HG03565 (cell line): Measurements from ENCODE around the gene FPR3.
"Not testable (repeated sequence)": the region's sequence is repeated elsewhere in the genome, so short reads cannot be mapped to it uniquely, and the experiment has no call there.

ENCODE experiments used
- ATAC-seq: cut with Tn5 transposase; IDR thresholded peaks from one replicate; pipeline ENCODE4 v1.9.1; 2021; ENCODE audit warnings: mild to moderate bottlenecking, moderate library complexity; ENCODE audit not compliant: unreplicated experiment

The FPR3 gene, protein sequence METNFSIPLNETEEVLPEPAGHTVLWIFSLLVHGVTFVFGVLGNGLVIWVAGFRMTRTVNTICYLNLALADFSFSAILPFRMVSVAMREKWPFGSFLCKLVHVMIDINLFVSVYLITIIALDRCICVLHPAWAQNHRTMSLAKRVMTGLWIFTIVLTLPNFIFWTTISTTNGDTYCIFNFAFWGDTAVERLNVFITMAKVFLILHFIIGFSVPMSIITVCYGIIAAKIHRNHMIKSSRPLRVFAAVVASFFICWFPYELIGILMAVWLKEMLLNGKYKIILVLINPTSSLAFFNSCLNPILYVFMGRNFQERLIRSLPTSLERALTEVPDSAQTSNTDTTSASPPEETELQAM

DNA sequence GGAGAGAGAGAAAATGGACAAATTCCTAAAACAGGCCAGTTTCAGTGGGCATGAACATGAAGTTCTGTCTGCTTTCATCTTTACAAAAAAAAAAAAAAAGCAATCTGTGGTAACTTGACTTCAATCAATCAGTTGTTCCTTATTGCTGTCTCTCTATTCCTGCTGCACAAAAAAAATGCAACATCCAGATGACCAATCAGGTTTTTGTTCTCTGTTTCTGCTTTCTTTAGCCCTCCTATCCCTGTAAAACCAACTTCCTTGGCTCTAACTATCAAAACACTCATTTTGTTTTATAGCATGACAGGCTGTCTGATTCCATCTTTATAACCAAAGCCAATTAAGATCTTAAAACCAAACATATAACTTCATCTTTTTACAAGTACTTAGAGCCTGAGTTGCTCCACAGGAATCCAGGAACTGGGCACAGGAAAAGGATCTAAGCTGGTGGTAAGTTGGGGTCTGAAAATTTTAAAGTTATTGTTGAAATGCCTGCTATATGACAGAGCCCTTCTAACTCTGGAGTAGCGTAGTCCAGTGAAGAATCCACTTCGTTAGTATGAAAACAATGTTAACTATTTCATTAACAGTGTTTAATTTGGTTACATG lies at the start of gene FPR3:
Gene FPR3, plus strand, starts transcription at position 273 of the 606 bp plus-strand sequence. CDS start 28,592 bp downstream, outside the sequence.
- no peak for ATAC-seq

DNA sequence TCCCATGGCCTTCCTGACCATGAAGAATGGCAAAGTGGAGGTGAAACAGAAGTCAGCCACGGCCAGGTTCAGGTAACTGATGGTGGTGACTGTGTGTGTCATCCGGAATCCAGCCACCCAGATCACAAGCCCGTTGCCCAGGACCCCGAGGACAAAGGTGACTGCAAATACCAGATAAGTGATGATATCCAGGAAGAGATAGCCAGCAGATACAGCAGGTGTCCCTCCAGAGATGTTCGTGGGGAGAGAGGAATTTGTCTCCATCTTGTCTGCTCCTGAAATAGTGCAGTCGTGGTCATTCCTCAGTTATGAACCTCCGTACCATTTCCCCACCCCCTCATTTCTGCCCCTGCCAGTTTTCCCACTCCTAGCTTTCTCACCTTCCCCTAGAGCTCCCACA lies 48.2 kb upstream of the FPR3 start:
- ATAC-seq: no peak

DNA sequence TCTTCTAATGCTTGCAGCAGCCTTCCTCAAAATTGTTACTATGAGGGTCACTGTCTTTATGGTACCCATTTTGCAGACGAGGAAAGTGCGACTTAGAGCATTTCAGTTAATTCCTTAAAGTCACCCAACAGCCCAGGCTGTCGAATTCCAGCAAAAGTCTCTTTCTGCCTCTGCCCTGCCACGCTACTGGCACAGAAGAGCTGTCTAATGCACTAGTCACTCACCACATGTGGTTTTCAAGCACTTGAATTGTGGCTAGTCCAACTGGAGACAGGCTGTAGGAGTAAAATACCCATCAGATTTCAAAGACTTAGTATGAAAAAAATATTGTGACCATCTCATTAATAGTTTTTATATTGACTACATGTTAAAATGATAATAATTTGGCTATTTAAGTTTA lies 45.0 kb upstream of the FPR3 start:
- no peak for ATAC-seq

DNA sequence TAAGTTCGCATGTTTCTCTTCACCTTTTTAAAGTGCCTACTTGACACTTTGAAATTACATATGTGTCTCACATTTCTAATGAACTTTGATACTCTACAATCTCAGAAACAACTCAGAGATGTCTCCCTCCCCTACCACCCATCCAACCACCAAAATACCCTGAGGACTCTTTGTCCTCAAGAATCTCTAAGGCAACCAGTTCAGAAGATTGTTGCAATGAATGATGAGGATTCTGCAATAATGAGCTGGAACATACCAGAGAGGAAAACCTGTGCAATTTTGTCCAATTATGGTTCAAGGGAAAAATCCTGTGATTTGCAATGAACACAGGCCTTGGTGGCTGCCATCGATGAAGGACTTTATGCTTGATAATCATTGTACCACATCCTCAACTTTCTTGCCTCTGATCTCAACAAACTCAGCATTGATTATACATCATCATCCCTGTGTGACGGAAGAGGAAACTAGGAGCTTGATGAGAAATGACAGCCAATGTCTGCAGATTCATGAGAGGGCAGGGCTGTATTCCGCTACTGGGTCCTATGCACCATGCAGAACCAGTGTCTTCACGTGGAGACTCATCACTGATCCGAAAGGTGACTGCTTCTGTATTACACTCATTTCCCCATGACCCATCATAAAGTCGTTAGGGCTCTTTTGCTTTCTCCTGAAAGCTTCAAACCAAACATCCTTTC lies 44.4 kb upstream of the FPR3 start:
- no peak for ATAC-seq

DNA sequence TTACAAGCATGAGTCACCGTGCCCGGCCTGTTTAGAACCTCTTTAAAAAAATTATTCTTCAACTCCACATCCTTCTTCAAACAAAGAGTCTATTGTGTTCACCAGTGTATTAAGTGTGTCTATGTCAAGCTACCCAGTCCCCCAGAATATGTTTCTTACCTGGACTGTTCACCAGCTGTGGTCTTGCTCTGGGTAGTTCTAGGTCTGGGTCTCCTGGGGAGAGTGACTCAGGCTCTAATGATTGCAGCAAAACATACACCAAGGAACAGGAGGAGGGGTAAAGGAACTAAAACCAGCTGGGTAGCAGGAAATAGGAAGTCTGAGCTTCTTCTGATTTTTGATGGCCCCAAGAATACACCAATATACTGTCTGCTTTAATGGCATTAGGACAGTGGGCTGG lies 43.3 kb upstream of the FPR3 start, which contains the start of gene FPR1:
Gene FPR1, minus strand, starts transcription at position 224 of the 400 bp plus-strand sequence. CDS start 4,884 bp downstream, outside the sequence.
- no peak for ATAC-seq

DNA sequence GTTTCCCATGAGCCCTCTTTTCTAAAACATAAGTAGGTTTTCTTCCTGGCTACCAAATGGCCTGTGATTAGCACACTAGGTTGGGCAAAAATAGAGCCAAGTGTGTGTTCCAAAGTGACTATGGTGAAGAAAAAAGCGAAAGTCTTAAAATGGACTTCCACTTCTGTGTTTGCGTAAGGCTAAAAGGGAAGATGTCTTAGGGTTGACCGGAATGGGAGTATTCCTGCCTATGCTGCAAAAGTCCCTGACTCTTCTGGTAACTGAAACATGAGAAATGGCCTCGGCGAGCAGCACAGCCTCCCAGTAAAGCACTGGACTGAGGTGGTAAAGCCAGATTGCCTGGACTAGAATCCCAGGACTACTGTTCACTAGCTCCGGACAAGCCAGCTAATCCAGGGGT lies 40.8 kb upstream of the FPR3 start:
- no peak for ATAC-seq

DNA sequence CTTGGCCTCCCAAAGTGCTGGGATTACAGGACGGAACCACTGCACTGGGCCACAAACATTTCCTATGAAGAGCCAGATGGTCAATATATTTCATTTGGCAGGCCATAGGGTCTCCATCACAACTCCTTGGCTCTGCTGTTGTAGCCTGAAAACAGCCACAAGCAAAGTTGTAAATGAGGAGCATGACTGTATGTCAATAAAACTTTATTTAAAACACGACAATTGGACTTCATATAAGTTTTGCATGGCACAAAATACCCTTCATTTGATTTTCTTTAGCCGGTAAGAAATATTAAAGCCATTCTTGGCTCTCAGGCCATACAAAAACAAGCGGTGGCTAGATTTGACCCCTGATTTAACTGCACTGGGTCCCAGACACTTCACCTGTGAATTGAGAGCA lies 40.2 kb upstream of the FPR3 start:
- ATAC-seq: no peak

DNA sequence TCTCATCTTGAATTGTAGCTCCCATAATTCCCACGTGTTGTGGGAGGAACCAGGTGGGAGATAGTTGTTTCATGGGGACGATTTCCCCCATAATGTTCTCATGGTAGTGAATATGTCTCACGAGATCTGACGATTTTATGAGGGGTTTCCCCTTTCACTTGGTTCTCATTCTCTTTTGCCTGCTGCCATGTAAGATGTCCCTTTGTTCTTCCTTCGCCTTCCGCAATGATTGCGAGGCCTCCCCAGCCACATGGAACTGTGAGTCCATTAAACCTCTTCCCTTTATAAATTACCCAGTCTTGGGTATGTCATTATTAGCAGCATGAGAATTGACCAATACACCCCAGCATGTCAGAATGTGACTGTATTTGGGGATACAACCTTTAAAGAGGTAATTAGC lies 39.4 kb upstream of the FPR3 start:
- no peak for ATAC-seq

DNA sequence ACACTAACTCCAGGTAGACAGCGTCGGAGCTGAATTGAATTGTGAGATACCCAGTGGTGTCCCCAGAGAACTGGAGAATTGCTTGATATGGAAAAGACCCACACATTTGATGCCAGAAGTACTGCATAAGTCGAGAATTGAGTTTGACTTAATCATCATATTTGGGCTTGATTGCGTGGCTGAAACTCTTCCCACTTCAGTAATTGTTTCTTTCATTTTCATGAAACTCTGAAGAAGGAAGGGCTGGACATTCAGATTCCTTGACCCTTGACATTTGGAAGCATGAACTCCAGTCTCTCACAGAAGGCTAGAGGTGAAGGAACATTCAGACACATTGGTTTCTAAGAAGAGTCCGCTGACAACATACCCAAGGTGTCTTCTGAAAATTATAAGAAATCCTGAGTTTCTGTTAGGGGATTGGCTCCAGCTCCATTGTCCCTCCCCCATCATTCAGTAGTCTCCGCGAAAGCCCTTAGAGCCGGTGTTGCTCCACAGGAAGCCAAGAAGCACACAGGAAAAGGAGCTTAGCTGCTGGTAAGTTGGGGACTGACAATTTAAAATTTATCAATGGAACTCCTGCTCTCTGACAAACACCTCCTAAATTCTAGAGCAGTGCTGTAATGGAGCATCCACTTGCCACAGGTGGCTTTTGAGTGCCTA lies 34.1 kb upstream of the FPR3 start, which contains the start of gene FPR2:
Gene FPR2, plus strand, starts transcription at position 484 of the 660 bp plus-strand sequence. CDS start 7,479 bp downstream, outside the sequence.
- no peak for ATAC-seq

DNA sequence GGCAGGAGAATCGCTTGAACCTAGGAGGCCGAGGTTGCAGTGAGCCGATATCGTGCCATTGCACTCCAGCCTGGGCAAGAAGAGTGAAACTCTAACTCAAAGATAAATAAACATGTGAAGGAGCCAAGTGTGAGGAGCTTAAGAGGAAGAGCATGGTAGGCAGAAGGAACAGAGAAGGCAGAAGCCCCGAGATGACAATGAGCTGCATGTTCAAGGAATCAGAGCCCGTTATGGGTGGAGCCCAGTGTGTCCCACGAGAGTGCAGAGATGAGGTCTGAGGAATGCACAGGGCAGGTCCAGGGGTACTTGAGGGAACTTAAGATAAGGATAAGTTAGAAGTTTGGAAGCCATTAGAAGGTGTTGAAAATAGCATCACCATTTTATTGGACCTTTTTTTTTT lies 33.3 kb upstream of the FPR3 start:
- no peak for ATAC-seq

DNA sequence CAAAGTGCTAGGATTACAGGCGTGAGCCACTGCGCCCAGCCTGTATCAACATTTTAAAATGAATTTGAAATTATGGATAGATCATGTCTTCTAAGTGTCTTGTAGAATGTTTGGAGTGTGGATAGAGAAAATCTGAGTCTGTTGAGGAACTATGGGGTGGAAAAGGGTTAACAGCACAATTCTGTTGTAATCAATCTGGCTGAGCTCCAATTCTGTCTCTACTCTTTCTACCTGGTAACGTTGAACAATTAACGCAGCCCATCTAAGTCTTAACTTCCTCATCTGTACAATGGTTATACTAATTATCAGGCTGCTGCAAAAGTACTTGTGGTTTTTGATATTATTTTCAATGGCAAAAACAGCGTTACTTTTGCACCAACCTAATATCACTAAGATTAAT lies 29.9 kb upstream of the FPR3 start:
- no peak for ATAC-seq

DNA sequence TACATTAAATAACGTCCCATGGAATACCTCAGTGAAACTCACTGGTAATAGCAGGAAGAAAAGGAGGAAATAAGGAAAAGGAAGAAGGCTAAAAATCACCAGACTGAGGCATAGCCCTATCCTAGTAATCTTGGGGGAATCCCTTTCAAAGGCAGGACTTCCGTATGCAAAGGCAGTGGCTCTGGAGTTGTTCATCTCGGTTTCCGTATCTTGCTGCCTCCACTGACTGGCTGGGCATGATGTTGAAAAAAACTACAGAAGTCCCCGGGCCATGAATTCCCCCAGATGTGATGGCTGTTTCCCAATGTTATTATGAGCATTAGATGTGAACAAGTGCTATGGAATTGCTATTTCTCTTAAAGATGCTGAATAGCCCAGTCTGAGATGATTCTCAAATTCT lies 28.5 kb upstream of the FPR3 start:
- no peak for ATAC-seq

DNA sequence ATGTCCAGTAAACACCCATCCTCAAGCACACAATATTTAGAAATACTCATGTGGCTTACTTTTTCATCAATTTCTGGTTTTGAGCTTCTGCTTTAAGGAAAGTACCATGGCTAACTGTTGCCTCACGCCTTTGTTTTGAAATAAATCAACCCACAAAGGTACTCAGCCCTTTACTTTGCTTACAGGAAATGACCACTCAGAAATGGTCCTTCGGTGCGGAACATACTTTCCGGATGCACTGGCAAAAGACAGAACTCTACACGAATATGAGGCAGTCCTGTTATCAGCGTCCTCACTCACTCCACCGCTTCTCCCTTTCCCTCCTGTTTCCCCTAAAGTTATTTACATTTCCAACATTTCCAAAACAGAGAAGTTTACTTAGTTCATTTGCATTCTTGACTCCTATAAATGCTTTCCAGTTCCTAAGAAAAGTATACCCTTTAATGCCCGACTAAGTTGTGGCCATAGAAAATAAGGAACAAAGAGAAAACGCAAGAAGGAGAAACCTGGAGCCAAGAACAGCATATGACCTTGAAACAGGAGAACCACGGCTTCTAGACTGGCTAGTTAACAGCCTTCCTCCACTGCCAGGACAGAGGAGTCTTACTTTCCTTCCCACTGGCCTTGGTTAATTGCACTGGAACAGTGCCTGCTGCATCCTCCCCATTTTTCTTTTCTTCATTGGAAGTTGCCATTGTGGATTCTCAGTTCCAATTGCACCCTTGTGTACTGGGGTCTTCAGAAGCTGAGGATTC lies 23.4 kb upstream of the FPR3 start:
- ATAC-seq: no peak

DNA sequence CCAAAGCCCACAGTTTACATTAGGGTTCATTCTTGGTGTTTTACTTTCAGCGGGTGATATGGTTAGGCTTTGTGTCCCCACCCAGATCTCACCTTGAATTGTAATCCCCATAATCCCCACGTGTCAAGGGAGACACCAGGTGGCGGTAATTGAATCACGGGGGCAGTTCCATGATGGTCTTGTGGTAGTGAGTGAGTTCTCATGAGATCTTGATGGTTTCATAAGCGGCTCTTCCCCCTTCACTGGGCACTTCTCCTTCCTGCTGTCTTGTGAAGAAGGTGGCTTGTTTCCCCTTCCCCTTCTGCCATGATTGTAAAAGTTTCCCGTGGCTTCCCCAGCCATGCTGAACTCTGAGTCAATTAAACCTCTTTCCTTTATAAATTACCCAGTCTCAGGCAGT lies 22.0 kb upstream of the FPR3 start:
- ATAC-seq: no peak

DNA sequence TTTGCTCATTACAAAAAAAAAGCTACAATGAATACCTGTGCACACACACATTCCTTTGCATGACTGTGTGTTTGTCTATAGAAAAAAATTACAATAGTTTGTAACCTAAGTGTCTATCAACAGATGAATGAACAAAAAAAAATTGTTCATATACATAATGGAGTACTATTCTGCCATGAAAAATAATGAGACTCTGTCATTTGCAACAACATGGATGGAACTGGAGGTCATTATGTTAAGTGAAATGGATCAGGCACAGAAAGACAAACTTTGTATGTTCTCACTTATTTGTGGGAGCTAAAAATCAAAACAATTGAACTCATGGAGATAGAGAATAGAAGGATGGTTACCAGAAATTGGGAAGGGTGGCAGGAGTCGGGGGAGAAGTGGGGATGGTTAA lies 18.4 kb upstream of the FPR3 start:
- ATAC-seq: not testable (repeated sequence)

DNA sequence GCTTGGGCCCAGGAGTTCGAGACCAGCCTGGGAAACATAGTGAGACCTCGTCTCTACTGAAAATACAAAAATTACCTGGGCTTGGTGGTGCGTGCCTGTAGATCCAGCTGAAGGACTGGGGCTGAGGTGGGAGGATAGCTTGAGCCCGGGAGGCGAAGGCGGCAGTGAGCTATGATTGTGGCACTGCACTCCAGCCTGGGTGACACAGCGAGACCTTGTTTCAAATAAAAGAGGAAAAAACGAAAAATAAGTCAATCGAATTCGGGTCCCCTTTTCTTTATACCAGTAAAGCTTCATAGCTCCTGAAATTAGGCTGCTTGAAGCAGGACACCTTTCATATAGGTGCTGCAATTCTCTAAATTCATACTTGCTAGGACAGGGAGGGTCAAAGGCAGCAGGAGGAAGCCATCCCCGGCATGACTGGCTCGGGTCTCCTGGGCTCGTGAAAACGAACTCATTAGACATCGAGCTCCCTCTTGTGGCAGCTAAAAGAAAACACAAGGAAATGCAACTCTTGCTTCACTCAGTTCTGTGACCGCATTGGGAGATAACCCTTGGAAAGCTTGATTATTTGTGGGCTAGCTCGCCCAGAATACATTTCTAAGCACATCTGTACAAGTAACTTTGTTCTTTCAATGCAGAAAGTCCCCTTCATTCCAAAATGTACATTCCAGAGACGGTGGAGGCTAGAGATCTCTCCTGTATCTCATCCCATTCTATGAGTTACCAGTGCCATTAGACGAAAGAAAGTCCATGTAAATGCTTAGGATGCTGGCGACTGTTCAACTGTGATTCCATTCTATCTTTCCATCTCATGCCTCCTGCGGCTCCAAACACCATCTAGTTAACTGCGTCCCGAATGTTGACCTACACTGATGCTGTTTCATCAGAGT lies 17.1 kb upstream of the FPR3 start:
- no peak for ATAC-seq

DNA sequence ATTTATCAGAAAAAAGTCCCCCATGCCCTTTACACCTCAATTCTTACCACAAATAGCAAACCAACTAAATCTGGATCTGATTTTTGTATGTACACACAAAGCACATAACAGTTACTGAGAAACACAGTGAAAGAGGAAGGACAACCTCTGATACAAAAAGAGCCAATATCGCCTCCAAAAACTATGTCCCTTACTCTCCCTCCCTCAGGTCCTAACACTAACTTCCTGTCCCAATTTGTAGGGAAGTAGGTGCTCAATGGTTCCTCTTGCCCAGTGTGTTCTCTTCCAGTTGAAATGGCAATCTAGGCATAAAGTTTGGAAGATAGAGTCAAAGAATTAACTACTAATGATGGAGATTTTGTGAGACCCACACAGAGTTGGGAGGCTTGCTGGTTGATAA lies 15.8 kb upstream of the FPR3 start:
- ATAC-seq: no peak

DNA sequence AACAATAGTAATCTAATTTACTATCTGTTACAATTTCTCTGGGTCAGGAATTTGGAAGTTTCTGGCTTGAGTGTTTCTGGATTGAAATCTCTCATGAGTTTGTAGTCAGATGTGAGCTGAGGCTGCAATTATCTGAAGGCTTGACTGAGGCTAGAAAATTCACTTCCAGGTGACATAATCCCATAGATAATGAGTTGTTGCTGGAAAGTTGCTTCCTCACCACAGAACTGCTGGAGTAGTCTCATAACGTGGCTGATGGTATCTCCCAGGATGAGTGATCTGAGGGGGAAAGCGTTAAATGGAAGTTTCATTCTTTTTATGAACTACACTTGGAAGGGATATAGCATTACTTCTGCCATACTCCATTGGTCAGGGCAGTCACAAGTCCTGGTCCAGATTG lies 15.3 kb upstream of the FPR3 start:
- no peak for ATAC-seq

DNA sequence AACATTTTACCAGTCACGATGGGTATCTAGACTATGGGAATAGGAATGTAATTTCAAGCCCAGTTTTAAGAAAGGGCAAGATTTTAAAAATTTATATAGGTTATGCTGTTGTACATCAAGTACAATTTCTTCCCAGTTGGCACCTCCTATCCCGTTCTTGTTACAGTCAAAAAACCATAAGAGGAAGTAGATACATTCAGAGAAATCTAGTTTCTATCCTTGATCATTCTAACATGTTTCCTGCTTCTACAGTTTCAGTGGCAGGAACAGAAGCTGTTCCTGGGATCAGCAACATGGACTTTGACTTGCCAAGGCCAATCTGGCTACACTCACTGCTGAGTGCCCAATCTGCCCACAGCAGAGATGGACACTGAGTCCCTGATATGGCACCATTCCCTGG lies 14.7 kb upstream of the FPR3 start:
- no peak for ATAC-seq

DNA sequence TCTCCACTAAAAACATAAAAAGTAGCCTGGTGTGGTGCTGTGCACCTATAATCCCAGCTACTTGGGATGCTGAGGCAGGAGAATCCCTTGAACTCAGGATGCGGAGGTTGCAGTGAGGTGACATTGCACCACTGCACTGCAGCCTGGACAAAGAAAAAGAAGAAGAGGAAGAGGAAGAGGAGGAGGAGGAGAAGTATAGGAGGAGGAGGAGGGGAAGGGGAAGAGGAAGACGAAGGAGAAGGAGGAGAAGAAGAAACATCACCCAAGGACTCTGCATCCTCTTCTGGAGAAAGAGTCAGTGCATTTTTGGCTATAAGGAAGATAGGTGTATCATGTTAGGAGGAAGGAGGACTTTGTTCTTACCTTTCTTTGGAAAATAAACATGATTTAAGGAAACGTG lies 13.0 kb upstream of the FPR3 start:
- no peak for ATAC-seq
